ENCODE data around the gene ACSF3.

ACSF3 gene

GRCh38 chr16:89200850-89201411 lies 107.3 kb downstream of the ACSF3 start:
- TF ChIP-seq, protein P1, sequence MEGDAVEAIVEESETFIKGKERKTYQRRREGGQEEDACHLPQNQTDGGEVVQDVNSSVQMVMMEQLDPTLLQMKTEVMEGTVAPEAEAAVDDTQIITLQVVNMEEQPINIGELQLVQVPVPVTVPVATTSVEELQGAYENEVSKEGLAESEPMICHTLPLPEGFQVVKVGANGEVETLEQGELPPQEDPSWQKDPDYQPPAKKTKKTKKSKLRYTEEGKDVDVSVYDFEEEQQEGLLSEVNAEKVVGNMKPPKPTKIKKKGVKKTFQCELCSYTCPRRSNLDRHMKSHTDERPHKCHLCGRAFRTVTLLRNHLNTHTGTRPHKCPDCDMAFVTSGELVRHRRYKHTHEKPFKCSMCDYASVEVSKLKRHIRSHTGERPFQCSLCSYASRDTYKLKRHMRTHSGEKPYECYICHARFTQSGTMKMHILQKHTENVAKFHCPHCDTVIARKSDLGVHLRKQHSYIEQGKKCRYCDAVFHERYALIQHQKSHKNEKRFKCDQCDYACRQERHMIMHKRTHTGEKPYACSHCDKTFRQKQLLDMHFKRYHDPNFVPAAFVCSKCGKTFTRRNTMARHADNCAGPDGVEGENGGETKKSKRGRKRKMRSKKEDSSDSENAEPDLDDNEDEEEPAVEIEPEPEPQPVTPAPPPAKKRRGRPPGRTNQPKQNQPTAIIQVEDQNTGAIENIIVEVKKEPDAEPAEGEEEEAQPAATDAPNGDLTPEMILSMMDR (IDR thresholded peaks at IDR 0.05; ENCODE audit: low read depth, low read length) = no peak
- TF ChIP-seq POLR2A (IDR thresholded peaks at IDR 0.05; ENCODE audit: extremely low read depth, insufficient read length) (no peak), MAX (IDR thresholded peaks at IDR 0.05; ENCODE audit: low read depth, low read length) (no peak), MYC (IDR thresholded peaks at IDR 0.05; ENCODE audit: low read depth, low read length) (no peak)
- peak overlapping the region; percentile 76 for H3K4me3 ChIP-seq (ENCODE audit: low read depth, low read length)
- DNase-seq (ENCODE audit: low read depth) = no peak

- peak overlapping the region; percentile 72 for H3K4me3 ChIP-seq (ENCODE audit: low read depth, low read length)
Observed at GRCh38 chr16:89201439-89202377, 108.1 kb downstream of the ACSF3 start.

DNA sequence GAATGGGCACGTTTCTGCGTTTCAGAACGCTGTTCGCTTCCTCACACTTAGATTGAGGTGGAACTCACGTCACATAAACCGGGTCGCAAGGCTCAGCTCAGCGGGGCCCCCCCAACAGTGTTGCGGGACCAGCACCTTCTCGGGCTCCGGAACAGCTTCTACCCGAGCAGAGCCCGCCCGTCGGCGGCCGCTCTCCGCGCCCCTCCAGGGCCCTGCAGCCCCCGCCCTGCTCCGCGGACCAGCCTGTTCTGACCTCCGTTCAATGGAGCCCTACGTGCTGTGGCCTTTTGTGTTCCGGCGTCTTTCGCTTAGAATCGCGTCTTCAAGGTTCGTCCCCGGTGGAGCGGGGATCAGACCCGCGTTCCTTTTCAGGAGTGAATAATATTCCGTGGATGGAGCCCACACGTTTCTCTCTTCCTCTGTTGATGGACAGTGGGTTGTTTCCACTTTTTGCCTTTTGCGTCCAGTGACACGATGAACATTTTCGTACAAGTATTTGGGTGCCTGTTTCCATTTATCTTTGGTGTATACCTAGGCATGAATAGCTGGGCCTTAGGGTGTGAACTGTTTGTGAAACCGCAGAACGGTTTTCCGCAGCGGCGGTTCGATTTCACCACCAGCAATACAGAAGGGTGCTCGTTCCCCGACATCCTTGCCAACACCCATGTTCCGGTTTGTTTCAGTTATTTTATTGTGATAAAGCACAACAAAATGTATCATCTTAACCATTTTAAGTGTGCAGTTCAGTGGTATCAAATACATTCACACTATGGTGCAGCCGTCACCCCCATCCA lies 109.0 kb downstream of the ACSF3 start:
- peak overlapping the region; percentile 72 for H3K4me3 ChIP-seq (ENCODE audit: low read depth, low read length)
- TF ChIP-seq MYC (IDR thresholded peaks at IDR 0.05; ENCODE audit: low read depth, low read length) (no peak), MAX (IDR thresholded peaks at IDR 0.05; ENCODE audit: low read depth, low read length) (no peak), POLR2A (IDR thresholded peaks at IDR 0.05; ENCODE audit: extremely low read depth, insufficient read length) (no peak)
- TF ChIP-seq, protein P1 (IDR thresholded peaks at IDR 0.05; ENCODE audit: low read depth, low read length) = no peak
- peak; percentile 76 for DNase-seq (ENCODE audit: low read depth)

More at GRCh38 chr16:89201439-89202377, 108.1 kb downstream of the ACSF3 start:
- peak; percentile 86 for DNase-seq (ENCODE audit: low read depth)
- TF ChIP-seq POLR2A (IDR thresholded peaks at IDR 0.05; ENCODE audit: extremely low read depth, insufficient read length) (peak; percentile 47), MAX (IDR thresholded peaks at IDR 0.05; ENCODE audit: low read depth, low read length) (no peak)
